Lower leg skin (tissue), 3 donors: Measurements from ENCODE around the gene VPS35L.

Experiments used
- POLR2A ChIP-seq, 2 donors: fragments of 450-650 bp; IDR thresholded peaks; one replicate each; pipeline ENCODE4 v1.6.1; 2016 to 2017; ENCODE audit warnings: antibody characterized with exemption in 2 of 2, mild to moderate bottlenecking in 1 of 2, moderate library complexity in 1 of 2
- TF ChIP-seq, protein P1 (sequence below), 3 donors: fragments of 450-650 bp; IDR thresholded peaks; one replicate each; pipeline ENCODE4 v1.5.1; 2016; ENCODE audit warnings: antibody characterized with exemption in 3 of 3, mild to moderate bottlenecking in 3 of 3, moderate library complexity in 2 of 3

DNA sequence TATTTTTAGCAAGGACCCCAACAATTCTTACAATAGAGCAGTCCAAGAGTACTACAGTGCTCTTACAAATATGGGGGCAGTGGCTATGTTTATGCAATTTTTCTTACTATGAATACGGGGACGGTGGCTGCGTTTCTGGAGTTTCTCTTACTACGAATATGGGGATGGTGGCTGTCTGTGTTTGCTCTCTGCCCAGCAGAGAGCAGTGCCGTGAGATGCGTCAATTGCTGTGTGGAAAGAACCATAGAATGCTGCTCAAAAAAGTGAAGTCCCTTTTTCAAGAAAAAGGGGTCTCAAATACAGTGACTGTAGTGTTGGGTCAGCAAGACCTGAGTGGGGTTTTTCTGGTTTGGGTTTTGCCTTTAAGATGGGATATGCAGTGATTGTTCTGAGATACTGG, 108.7 kb downstream of the VPS35L start:
- TF ChIP-seq, protein P1, sequence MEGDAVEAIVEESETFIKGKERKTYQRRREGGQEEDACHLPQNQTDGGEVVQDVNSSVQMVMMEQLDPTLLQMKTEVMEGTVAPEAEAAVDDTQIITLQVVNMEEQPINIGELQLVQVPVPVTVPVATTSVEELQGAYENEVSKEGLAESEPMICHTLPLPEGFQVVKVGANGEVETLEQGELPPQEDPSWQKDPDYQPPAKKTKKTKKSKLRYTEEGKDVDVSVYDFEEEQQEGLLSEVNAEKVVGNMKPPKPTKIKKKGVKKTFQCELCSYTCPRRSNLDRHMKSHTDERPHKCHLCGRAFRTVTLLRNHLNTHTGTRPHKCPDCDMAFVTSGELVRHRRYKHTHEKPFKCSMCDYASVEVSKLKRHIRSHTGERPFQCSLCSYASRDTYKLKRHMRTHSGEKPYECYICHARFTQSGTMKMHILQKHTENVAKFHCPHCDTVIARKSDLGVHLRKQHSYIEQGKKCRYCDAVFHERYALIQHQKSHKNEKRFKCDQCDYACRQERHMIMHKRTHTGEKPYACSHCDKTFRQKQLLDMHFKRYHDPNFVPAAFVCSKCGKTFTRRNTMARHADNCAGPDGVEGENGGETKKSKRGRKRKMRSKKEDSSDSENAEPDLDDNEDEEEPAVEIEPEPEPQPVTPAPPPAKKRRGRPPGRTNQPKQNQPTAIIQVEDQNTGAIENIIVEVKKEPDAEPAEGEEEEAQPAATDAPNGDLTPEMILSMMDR (IDR thresholded peaks at IDR 0.05): no peak
- TF ChIP-seq POLR2A (IDR thresholded peaks at IDR 0.05): no peak
